ENCODE data around the gene CALD1.

CALD1 gene

GRCh38 chr7:134764365-134764764 is 15.1 kb upstream of the CALD1 start:
- no peak for DNase-seq (ENCODE audit: low read depth)

DNA sequence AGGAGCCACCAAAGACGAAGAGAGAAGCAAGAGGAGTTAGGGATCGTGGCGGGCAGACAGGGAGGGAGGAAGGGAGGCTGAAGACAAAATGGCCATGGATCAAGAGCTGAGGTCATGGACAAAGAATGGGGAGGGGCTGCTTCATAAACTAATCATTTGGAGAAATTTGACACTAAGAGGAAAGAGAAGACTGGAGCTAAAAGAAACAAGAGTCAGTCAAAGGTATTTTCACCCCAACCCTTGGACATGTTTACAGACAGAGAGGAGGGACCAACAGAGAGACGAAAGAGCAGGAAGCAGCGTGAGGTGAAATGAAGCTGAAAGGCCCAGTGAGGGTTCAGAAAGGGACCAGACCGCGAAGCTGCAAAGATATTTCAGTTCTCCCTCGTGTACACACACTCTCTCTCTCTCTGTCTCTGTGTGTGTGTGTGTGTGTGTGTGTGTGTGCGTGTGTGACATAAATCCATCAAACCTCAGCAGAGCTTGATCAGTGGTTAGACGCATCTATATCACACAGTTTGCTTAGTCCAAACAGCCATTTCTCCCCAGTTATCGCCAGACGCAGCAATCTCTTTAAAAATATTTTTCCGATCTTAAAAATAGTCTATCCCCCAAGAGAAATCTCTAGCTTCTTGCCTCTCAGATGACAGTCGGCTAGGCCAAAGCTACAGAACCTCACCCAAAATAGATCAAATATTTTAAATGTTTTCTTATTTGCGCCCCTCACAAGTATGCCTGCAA is 12.5 kb upstream of the CALD1 start:
- DNase-seq (ENCODE audit: low read depth): peak; percentile 85

DNA sequence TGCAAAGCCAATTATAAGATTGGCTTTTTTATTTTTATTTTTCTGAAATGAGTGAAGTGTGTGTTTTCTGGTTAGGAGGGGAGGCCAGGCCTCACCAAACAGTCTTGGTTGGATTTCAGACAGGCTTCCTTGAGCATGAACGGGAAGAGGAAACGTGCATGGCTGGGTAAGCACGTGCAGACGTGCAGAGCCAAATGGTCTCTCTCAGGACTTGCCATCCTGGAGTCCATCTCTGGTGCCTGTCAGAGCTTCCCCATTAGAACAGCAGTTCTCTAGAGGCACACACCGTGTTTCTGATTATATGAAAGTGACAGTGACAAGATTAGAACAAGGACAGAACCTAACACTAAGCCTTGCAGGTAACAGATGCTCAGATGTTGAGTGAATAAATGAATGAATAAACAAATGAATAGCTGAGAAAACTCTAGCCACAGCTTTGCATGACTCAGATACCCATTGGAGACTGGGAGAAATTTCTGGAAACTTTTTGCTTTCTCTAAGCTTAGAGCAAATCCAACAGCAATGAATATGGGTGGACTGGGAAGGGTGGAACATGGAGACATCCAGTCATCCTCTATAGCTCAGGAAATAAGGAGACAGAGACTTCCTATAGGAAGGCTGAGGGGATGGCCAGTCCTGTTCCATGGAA is 11.8 kb upstream of the CALD1 start:
- no peak for DNase-seq (ENCODE audit: low read depth)

GRCh38 chr7:134768243-134768642 is 11.2 kb upstream of the CALD1 start:
- no peak for DNase-seq (ENCODE audit: low read depth)

DNA sequence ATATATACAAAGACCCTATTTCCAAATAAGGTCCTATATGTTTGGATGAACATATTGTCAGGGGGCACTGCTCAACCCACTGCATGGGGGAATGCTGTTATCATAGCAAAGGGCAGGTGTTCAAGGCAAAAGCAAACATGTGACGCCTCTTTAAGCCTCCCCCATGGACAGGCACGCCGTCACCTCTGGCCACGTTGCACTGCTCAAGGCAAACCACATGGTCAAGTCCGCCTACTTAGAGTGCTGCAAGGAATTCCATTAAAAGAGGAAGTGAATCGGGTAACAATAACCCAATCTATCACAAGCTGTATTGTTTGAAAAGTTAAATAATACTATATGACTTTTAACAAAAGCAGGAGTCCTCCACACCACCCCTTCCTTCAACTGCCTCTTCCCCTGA is 8.8 kb upstream of the CALD1 start:
- no peak for DNase-seq (ENCODE audit: low read depth)

DNA sequence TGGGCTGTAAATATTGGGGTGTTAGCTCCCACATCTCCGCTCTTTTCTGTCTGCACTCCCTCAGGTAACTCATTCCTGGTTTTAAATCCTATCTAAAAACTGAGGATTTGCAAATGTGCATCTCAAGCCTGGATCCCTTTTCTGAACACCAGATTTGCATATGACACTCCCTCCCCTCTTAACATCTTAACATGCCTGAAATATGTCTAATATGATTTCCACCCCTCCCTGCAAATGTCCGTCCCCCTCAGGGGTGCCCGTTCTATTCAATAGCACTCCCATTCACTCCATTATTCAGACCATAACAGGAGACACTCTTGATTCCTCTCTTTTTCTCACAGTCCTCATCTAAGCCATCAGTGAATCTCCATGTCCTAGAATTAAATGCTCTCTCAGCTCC is 8.3 kb upstream of the CALD1 start:
- no peak for DNase-seq (ENCODE audit: low read depth)

GRCh38 chr7:134771889-134772288 is 7.5 kb upstream of the CALD1 start:
- no peak for DNase-seq (ENCODE audit: low read depth)

DNA sequence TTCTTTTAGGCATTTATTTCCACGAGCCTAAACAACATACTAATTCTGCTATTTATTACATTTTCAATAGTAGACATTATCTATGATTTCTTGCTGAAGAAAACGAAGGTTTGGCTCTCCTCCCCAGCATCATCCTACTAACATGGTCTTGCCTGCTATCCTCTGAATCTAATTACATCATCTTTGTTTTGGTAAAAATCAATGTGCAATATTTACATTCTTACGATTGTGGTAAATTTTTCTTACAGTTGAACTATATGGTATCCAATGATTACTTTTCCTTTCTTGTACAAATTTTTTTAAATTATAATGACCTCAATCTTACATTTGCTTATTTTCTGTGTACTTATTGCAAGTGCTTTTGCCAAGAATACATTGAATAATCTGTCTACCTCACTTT is 7.0 kb upstream of the CALD1 start:
- no peak for DNase-seq (ENCODE audit: low read depth)

- DNase-seq (ENCODE audit: low read depth): no peak
Measured at GRCh38 chr7:134773164-134773563, 6.3 kb upstream of the CALD1 start.

DNA sequence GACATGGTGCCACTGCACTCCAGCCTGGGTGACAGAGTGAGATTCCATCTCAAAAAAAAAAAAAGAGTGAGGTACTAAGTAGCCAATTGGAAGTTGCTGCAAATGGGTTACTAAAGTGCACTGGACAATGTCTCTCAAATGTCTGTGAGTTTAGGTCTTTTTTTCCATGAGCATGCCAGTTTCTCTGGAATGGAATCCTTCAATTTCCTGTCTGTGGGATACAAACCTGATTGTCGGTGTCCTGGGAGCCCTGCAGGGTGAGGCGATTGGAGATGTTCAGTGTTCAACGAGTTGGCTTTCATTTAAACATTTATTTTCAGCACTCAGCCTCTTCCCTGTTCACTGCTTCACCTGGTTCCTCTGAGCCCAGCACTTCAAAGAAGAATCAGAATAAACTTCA is 5.3 kb upstream of the CALD1 start:
- no peak for DNase-seq (ENCODE audit: low read depth)

DNA sequence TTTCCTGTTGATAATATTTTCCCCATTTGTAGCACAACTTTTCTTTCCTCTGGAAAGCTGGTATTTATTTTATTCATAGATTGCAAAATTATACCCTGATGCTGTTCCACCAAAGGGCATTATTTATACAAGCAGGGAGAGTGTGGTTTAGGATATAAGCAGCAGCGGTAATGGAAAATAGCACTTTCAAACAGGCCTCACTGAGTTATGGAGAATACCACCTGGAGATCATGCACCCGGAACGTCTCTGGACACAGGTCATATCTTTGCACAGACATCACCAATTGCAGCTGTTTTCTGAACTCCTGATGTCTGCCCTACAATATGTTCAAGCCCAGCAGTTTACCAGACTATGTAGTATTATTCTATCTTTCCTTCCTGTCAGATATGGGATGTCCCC is 2.0 kb upstream of the CALD1 start:
- DNase-seq (ENCODE audit: low read depth): no peak

GRCh38 chr7:134777908-134778580 is 1.4 kb upstream of the CALD1 start:
- DNase-seq (ENCODE audit: low read depth): peak; percentile 78

DNA sequence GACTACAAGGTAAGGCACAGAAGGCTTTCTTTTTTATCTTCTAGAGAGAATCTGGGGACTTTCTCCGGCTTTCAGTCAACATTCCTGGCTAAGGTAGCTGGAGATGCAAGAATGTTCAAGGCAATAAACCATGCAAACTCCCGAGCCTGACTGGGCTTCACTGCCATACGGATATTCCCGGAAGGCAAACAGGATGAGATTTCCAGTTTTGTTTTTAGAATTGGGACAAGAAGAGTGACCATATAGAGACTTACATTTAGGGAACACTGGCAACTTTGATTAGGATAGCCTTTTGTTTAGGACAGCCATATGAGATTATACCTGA is 269 bp downstream of the CALD1 start:
- no peak for DNase-seq (ENCODE audit: low read depth)

DNA sequence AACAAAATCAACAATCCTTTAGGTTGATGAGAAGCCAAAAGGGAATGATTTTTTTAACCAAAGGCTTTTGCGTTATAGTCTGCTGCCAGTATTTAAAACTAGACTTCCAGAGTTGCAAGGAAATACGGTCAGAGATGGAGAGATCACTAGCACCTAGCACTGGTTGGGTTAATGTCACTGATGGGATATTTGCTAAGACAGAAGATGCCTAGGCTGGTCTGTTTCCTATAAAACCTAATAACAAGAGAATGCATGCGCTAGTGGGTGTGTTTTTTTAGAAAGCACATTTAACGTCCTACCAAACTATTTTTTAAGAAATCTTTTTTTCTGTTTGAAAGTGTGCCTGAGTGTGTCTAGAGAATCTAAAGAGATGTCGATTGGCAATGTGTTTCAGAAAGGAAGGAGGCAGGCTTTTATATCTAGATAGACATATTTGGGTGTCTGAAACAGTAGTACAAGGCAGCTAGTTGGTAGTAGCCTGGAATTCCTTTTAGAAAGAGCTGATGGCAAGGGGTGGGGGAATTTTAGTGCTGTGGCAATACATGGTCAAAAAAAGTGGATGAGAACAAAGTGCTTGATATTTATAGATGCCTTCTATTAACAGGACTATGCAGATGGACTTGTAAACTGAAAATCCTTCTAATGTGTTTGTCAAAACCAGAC is 863 bp downstream of the CALD1 start:
- no peak for DNase-seq (ENCODE audit: low read depth)

GRCh38 chr7:134781171-134781570 is 1.7 kb downstream of the CALD1 start:
- no peak for DNase-seq (ENCODE audit: low read depth)

GRCh38 chr7:134782121-134782623 is 2.7 kb downstream of the CALD1 start:
- DNase-seq (ENCODE audit: low read depth): peak; percentile 51

DNA sequence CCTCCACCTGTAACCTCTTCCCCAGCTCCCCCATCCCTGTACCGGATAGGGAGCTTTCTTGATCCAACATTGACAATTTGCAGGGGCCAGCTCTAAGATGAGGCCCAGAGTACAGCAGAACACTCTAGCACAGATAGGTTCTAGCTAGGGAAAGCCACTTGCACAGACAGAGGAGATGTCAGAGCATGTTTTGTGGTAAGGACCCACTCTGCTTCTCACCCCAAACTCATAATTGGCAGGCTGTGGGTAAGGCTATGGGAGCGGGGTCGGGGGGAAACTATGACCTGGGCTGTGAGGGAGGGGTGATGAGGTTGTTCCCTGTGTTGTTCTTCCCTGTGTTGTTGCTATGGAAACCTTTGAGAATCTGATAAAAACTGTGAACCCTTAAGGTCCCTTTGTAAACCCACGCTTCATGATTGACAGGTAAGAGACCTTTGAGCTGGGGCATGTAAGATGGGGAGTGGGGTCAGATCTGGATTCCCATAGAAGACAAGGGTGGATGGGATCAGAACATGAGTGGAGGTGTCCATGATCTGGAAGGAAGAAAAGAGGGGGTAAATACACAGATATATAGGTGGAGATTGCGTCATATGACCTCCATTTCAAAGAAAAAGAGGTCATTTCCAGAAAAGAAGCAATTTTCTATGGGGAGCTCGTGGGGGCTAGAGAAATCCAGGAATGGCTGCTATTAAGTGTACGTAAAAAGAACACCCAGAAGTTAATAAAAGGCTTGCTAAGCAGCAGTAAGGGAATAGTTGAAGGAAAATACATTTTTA is 4.0 kb downstream of the CALD1 start:
- no peak for DNase-seq (ENCODE audit: low read depth)

DNA sequence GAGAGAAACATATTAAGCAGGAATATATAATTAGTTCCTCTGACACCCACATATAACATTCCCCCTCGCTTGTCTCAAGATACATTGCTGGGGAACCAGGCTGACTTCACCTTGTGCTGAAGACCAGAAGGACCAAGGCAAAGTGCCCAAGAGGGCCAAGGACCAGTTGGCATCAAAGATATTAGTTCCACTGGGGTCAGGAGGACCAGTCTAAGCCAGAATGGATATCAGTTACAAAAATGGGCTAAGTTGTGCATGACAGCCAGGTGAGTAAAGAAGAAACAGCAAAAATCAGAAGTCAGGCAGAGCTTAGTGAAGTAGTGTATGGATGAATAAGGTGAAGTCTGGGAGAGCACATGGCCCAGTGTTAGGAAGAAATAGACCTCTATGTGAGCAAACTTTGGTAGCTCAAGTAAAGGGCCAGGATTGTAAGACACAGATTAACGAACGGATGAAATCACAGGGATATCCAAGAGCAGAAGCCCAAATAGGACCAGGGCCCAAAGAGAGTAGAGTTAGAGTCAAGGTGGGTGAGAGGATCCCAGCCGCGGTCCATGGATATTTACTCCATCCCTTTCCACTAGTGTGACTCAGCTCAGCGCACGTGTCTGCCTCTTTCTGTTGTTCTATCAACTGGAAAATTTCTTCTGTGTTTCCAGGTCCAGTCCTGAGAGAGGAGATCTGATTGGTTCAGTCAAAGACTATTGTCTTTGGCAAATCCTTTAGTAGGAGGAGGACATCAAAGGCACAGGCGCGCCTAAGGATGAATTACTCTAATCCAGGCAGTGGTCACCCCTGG is 5.0 kb downstream of the CALD1 start:
- DNase-seq (ENCODE audit: low read depth): no peak

DNA sequence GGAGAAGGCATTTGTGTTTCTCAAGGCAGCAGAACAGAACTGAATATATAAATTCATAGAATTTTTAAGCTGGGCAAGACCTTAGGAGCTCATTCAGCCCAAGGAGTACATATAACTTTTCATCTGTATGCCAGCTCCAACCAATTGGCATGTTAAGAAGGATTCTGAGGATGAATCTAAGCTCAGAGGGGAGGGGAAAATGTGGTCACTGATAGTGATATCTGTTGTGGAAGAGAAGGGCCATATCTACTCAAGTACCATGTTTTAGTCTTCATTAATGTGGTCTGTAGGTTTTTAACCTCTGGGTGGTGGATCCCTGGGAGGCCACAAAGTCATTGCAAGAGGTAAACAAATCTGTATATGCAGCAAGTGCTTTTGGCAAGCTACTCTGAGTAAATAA is 6.4 kb downstream of the CALD1 start:
- DNase-seq (ENCODE audit: low read depth): no peak

- peak; percentile 38 for DNase-seq (ENCODE audit: low read depth)
Measured at GRCh38 chr7:134787064-134787463, 7.6 kb downstream of the CALD1 start.

DNA sequence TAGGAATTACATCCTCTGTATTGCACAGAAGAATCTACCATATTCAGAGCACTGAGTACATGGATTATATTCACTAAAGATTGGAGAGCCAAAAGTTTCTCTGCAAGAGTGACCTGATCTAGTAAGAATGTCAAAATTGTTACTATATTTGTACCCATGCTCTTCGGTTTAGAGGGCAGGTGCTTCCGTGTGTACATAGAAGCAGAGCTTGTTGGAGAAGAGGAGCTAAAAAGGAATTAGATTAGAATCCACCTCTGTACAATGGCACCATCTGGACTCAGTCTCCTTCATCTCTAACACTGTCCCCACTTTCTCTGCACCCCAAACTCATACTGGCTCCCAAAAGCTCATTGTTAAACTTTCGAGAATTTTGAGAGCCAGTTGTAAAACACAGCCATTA is 8.3 kb downstream of the CALD1 start:
- DNase-seq (ENCODE audit: low read depth): no peak

Data from iris pigment epithelial cell (primary cell).